Measurements from ENCODE around the gene ADIPOQ. TPM values are rescaled to one million over a fixed set of nuclear protein-coding genes. Genes with fewer than 3 reads are reported as not detected.

ADIPOQ gene
- total and polyA plus RNA-seq, 2 of the 13 experiments (the other 11 are each of a cell fraction or from before 2014, with no cell fraction given): not detected

- no peak for TF ChIP-seq CENPX (CRISPR knock-in tag; IDR thresholded peaks at IDR 0.05)
- TF ChIP-seq TFDP2 (CRISPR knock-in tag; IDR thresholded peaks at IDR 0.05): no peak
- TF ChIP-seq, protein P1, sequence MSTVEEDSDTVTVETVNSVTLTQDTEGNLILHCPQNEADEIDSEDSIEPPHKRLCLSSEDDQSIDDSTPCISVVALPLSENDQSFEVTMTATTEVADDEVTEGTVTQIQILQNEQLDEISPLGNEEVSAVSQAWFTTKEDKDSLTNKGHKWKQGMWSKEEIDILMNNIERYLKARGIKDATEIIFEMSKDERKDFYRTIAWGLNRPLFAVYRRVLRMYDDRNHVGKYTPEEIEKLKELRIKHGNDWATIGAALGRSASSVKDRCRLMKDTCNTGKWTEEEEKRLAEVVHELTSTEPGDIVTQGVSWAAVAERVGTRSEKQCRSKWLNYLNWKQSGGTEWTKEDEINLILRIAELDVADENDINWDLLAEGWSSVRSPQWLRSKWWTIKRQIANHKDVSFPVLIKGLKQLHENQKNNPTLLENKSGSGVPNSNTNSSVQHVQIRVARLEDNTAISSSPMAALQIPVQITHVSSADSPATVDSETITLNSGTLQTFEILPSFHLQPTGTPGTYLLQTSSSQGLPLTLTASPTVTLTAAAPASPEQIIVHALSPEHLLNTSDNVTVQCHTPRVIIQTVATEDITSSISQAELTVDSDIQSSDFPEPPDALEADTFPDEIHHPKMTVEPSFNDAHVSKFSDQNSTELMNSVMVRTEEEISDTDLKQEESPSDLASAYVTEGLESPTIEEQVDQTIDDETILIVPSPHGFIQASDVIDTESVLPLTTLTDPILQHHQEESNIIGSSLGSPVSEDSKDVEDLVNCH (CRISPR knock-in tag; IDR thresholded peaks at IDR 0.05): no peak
- TF ChIP-seq E2F2 (CRISPR knock-in tag; IDR thresholded peaks at IDR 0.05; ENCODE audit: borderline replicate concordance): no peak
- TF ChIP-seq ELK4 (CRISPR knock-in tag; IDR thresholded peaks at IDR 0.05; ENCODE audit: borderline replicate concordance): no peak
- TF ChIP-seq FOXK1 (CRISPR knock-in tag; IDR thresholded peaks at IDR 0.05; ENCODE audit: borderline replicate concordance, low read depth): no peak
- no peak for TF ChIP-seq PAXIP1 (CRISPR knock-in tag; conservative IDR thresholded peaks at IDR 0.05)
- no peak for TF ChIP-seq ZNF781 (CRISPR knock-in tag; IDR thresholded peaks at IDR 0.05; ENCODE audit: borderline replicate concordance, not compliant biosample characterization)
- no peak for TF ChIP-seq NR2F1 (CRISPR knock-in tag; IDR thresholded peaks at IDR 0.05)
- TF ChIP-seq ZSCAN31 (CRISPR knock-in tag; IDR thresholded peaks at IDR 0.05; ENCODE audit: low read depth): no peak
- TF ChIP-seq MEIS2 (CRISPR knock-in tag; IDR thresholded peaks at IDR 0.05): no peak
- TF ChIP-seq, protein P2, sequence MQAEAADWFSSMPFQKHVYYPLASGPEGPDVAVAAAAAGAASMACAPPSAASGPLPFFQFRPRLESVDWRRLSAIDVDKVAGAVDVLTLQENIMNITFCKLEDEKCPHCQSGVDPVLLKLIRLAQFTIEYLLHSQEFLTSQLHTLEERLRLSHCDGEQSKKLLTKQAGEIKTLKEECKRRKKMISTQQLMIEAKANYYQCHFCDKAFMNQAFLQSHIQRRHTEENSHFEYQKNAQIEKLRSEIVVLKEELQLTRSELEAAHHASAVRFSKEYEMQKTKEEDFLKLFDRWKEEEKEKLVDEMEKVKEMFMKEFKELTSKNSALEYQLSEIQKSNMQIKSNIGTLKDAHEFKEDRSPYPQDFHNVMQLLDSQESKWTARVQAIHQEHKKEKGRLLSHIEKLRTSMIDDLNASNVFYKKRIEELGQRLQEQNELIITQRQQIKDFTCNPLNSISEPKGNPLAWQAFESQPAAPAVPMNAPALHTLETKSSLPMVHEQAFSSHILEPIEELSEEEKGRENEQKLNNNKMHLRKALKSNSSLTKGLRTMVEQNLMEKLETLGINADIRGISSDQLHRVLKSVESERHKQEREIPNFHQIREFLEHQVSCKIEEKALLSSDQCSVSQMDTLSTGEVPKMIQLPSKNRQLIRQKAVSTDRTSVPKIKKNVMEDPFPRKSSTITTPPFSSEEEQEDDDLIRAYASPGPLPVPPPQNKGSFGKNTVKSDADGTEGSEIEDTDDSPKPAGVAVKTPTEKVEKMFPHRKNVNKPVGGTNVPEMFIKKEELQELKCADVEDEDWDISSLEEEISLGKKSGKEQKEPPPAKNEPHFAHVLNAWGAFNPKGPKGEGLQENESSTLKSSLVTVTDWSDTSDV (CRISPR knock-in tag; IDR thresholded peaks at IDR 0.05): no peak
- no peak for TF ChIP-seq SAFB2 (CRISPR knock-in tag; IDR thresholded peaks at IDR 0.05; ENCODE audit: borderline replicate concordance, low read depth)
- no peak for TF ChIP-seq SP2 (CRISPR knock-in tag; IDR thresholded peaks at IDR 0.05)
- TF ChIP-seq ZNF180 (CRISPR knock-in tag; IDR thresholded peaks at IDR 0.05; ENCODE audit: borderline replicate concordance, low read depth): no peak
- no peak for TF ChIP-seq ZNF878 (CRISPR knock-in tag; IDR thresholded peaks at IDR 0.05)
Measured at GRCh38 chr3:186825294-186825821, 17.2 kb upstream of the ADIPOQ start (continued).
